Fibroblast of pulmonary artery (primary cell): ENCODE data around the gene IGF2R.

ENCODE experiments used
- DNase-seq: peaks from one replicate; pipeline ENCODE4 v3.0.0-alpha.2; 2010; ENCODE audit warnings: low read depth
- H3K4me3 ChIP-seq: replicated peaks from 2 replicates; pipeline ENCODE4 v1.5.1; 2011; ENCODE audit warnings: low read depth, mild to moderate bottlenecking, control low read depth, low read length, moderate library complexity
- TF ChIP-seq, protein P1 (sequence below): IDR thresholded peaks from 2 replicates; pipeline ENCODE4 v1.5.1; 2011; ENCODE audit warnings: mild to moderate bottlenecking, control low read depth, low read length, inconsistent platforms; ENCODE audit errors: missing control alignments

IGF2R gene

DNA sequence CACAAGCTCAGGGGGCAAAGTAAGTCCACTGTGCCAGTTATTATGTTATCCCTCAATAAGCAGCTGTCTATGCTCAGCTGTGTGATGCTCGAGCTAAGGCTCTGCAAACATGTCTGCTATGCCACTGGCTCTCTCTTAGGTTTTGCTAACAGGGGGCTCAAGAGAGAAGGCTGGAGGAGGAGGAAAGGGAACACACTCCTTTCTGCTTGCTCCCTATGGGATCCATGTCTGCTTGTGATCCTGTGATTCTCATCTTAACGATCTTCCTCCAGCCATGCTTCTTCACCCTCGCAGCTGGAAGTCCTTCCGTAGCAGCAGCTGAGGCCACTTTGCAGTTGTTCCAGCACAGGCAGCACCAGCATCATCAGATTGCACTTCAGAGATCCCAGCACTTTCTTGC lies 37.0 kb upstream of the IGF2R start:
- TF ChIP-seq, protein P1, sequence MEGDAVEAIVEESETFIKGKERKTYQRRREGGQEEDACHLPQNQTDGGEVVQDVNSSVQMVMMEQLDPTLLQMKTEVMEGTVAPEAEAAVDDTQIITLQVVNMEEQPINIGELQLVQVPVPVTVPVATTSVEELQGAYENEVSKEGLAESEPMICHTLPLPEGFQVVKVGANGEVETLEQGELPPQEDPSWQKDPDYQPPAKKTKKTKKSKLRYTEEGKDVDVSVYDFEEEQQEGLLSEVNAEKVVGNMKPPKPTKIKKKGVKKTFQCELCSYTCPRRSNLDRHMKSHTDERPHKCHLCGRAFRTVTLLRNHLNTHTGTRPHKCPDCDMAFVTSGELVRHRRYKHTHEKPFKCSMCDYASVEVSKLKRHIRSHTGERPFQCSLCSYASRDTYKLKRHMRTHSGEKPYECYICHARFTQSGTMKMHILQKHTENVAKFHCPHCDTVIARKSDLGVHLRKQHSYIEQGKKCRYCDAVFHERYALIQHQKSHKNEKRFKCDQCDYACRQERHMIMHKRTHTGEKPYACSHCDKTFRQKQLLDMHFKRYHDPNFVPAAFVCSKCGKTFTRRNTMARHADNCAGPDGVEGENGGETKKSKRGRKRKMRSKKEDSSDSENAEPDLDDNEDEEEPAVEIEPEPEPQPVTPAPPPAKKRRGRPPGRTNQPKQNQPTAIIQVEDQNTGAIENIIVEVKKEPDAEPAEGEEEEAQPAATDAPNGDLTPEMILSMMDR, result no peak
- DNase-seq, result no peak
- H3K4me3 ChIP-seq, result no peak overlapping the region

DNA sequence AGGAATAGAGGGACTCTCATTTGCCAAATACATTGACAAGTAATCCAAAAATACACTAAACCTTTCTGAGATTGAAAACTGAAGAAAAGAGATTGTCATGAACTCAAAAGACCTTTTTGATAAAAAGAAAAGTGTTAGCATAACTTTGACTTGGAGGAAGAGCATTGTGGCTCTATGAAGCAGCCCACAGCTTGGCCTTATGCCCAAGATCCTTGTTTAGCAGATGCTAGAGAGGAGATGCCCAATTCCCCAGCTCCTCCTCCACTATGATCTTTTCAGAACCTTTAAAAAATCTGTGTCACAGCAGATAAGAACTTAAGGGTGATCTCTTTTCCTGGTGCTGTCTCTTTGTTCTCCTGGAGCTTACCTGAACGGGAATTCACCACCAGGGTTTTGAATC lies 35.8 kb upstream of the IGF2R start:
- TF ChIP-seq, protein P1, result no peak
- H3K4me3 ChIP-seq, result no peak overlapping the region
- DNase-seq, result peak; percentile 23

DNA sequence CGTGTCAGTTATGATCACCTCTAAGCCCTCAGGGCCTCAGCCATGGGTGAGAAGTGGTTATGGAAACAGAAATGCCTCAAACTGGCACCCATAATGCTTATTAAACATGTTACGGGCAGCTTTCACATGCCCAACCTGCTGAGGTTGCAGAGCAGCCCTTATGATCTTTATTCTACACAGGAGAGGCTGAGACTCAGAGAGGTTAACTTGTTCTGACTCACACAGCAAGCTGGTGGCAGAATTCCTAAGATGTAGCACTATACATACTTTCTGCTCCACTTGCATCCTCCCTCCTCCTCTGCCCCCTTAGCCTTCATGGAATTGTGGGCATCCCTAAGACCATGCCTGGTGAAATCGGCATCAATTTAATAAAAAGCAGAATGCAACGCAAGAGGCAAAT lies 34.7 kb upstream of the IGF2R start:
- TF ChIP-seq, protein P1, result no peak
- H3K4me3 ChIP-seq, result no peak overlapping the region
- no peak for DNase-seq

DNA sequence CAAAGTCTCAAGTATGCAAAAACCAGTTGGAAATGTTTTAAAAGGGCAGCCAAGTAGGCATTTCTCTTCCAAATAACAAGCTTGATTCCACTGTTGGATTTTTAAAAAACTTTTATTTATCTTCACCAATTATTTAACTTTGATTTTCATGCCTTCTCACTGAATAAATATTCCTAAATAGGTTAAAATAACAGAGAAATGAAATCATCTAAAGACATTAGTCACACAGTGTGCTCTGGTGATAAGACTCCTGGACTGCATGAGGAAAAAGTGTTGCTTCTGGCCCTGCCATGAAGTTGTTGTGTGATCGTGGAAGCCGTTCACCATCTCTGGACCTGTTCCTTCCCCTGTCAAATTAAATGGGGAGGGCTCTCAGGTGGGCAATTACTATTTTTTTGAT lies 33.8 kb upstream of the IGF2R start:
- peak; percentile 44 for DNase-seq
- no peak overlapping the region for H3K4me3 ChIP-seq
- TF ChIP-seq, protein P1, result no peak

DNA sequence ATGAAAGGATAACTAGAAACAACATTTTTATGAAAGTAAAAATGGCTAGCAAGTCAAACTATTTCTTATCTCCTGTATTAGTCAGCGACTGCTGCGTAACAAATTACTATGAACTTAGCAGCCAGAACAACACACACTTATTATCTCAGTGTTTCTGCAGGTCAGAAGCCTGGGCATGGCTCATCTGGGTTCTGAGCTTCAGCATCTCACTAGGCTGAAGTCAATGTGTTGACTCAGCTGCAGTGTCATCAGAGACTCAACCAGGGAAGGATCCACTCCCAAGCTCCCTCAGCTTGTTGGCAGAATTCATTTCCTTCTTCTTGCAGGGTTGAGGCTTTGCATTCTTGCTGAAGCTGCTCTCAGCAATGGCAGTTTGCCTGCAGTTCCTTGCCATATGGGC lies 33.2 kb upstream of the IGF2R start:
- DNase-seq, result peak; percentile 50
- H3K4me3 ChIP-seq, result no peak overlapping the region
- TF ChIP-seq, protein P1, result no peak

DNA sequence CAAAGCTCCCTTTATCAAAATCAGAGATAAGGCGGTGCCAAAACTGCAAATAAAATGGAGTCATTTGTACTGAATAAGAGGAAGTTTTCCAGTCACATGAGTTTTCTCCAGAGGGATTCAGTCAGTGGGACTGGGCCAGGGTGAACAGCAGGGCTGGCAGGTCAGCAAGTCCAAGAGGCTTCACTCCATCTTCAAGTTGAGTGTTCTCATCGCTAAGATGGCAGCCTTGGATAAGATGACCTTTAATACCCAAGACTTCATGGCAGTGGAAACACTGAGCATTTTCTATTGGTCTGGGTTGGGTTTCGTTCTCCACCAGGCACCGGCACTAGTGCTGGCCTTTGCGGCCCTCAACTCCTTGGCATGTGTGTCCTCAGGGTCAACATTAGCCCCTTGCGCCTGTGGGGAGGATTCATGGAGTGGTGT lies 29.3 kb upstream of the IGF2R start:
- no peak overlapping the region for H3K4me3 ChIP-seq
- TF ChIP-seq, protein P1, result no peak
- DNase-seq, result peak; percentile 76

DNA sequence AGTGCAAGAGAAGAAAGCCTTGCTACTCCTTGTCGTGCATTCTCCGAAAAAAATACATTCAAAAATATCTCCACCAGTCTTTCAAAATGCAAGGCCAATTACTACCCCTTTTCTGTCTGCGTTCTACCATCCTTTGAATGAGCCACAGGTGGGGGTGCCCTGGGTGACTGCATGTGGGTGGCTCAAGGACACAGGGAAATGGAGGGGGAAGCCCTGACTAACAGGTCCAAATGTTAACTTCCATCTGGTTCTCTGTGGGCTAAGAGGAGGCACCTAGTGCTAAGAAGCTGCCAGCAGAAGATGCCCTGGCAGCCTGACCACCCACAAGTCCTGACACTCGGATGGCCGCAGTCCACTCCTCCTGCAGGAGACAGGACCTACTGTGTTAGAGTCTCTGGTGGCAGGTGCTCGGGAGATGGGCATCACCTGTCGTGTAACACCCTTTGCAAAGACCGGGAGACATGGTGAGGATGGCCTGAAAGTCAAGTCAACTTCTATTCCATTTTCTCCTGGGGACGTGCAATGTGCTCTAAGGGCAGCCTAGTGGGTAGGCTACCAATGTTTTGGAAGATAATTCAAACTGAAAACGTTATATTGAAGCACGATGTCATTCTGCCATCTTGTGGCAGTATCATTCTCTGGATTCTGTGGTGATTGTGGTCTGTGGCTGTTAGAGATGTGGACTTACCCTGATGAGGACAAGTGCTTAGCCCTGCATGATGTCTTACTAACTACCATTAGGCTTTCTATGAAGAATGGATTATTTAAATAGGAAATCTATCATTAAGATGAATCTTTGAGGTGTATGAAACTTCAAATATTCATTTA lies 27.4 kb upstream of the IGF2R start:
- no peak overlapping the region for H3K4me3 ChIP-seq
- DNase-seq, result peak; percentile 79
- TF ChIP-seq, protein P1, result peak; percentile 55
